Testis (tissue), 2 donors: ENCODE results near the gene MMP25.

Experiments used
- POLR2A ChIP-seq: fragments of 450-650 bp; IDR thresholded peaks from one replicate; pipeline ENCODE4 v1.6.1; 2017; ENCODE audit warnings: antibody characterized with exemption, mild to moderate bottlenecking, moderate library complexity
- TF ChIP-seq, protein P1 (sequence below), 3 experiments: fragments of 450-650 bp in 2 of 3; fragments of 200-600 bp in 1 of 3; sonication (generic) in 1 of 3; IDR thresholded peaks; one replicate each; pipeline ENCODE4 v1.5.1; 2016 to 2019; ENCODE audit warnings: antibody characterized with exemption in 3 of 3, mild to moderate bottlenecking in 2 of 3, moderate library complexity in 1 of 3

- TF ChIP-seq, protein P1, sequence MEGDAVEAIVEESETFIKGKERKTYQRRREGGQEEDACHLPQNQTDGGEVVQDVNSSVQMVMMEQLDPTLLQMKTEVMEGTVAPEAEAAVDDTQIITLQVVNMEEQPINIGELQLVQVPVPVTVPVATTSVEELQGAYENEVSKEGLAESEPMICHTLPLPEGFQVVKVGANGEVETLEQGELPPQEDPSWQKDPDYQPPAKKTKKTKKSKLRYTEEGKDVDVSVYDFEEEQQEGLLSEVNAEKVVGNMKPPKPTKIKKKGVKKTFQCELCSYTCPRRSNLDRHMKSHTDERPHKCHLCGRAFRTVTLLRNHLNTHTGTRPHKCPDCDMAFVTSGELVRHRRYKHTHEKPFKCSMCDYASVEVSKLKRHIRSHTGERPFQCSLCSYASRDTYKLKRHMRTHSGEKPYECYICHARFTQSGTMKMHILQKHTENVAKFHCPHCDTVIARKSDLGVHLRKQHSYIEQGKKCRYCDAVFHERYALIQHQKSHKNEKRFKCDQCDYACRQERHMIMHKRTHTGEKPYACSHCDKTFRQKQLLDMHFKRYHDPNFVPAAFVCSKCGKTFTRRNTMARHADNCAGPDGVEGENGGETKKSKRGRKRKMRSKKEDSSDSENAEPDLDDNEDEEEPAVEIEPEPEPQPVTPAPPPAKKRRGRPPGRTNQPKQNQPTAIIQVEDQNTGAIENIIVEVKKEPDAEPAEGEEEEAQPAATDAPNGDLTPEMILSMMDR (IDR thresholded peaks at IDR 0.05) = no peak
- no peak for TF ChIP-seq POLR2A
These were observed 45.8 kb upstream of the MMP25 start for GRCh38 chr16:3000540-3000939.
